ENCODE measurements around the gene LIMK1.

- TF ChIP-seq CTCF (IDR thresholded peaks at IDR 0.05) (peak in 1 of 6 experiments; percentile 9), POLR2A (IDR thresholded peaks at IDR 0.05) (peak in 3 of 4 donors; percentile 52 to 80 (median 62)), EP300 (IDR thresholded peaks at IDR 0.05) (peak in 1 of 4 donors; percentile 66)
Observed at GRCh38 chr7:74061840-74062539, 21.6 kb upstream of the LIMK1 start.
